SJCRH30 (cell line): ENCODE measurements around the gene MYO7B. TPM values are rescaled to one million over a fixed set of nuclear protein-coding genes. Genes with fewer than 3 reads are reported as not detected.

Experiments used
- DNase-seq, 2 experiments: peaks; one replicate each; pipeline ENCODE4 v3.0.0-alpha.2; 2015 to 2020
- H3K27ac ChIP-seq: fragments of 250-450 bp; sonication (Bioruptor Pico); 2 replicates; pipeline ENCODE4 v1.5.1; 2020; ENCODE audit warnings: mild to moderate bottlenecking, moderate library complexity
- H3K27me3 ChIP-seq: fragments of 250-450 bp; sonication (Bioruptor Pico); 2 replicates; pipeline ENCODE4 v1.5.1; 2020; ENCODE audit warnings: mild to moderate bottlenecking, moderate library complexity
- H3K36me3 ChIP-seq: fragments of 250-450 bp; sonication (Bioruptor Pico); 2 replicates; pipeline ENCODE4 v1.5.1; 2020; ENCODE audit warnings: mild to moderate bottlenecking, moderate library complexity
- H3K4me1 ChIP-seq: fragments of 250-450 bp; sonication (Bioruptor Pico); 2 replicates; pipeline ENCODE4 v1.5.1; 2020; ENCODE audit warnings: mild to moderate bottlenecking, moderate library complexity
- H3K4me3 ChIP-seq: fragments of 250-450 bp; sonication (Bioruptor Pico); 2 replicates; pipeline ENCODE4 v1.5.1; 2020; ENCODE audit warnings: mild to moderate bottlenecking, moderate library complexity
- H3K9me3 ChIP-seq: fragments of 250-450 bp; sonication (Bioruptor Pico); replicated peaks from 2 replicates; pipeline ENCODE4 v1.5.1; 2020; ENCODE audit warnings: mild to moderate bottlenecking, moderate library complexity
- total RNA-seq: library from RNA; depleted of rRNA; stranded (reverse); fragments of >200 nt; shearing (Covaris generic); gene quantifications from 2 replicates; pipeline ENCODE4 v1.2.3, GENCODE V29; 2014; rRNA removed

Gene MYO7B
- total RNA-seq, 1 experiment from 2014 or later = 3.7 TPM

GRCh38 chr2:127676906-127677305, 141.4 kb downstream of the MYO7B start:
- 0 out of 2 replicates have a peak, but pooled peaks cover 4% of the 10 kb centered on the region for H3K27me3 ChIP-seq
- no peaks in the 10 kb centered on the region for H3K9me3 ChIP-seq
- H3K4me3 ChIP-seq = no peak overlapping the region
- no peak overlapping the region for H3K27ac ChIP-seq
- peaks cover 3% of the 10 kb centered on the region; the same call in 1 of the 2 replicates for H3K4me1 ChIP-seq
- H3K36me3 ChIP-seq = no peaks in the 10 kb centered on the region
- DNase-seq = no peak

- H3K27me3 ChIP-seq = 0 out of 2 replicates have a peak, but pooled peaks cover 4% of the 10 kb centered on the region
- H3K4me1 ChIP-seq = peaks cover 12% of the 10 kb centered on the region
- H3K4me3 ChIP-seq = no peak overlapping the region
Measured at GRCh38 chr2:127678531-127678930, 143.0 kb downstream of the MYO7B start.

GRCh38 chr2:127678991-127679390, 143.5 kb downstream of the MYO7B start:
- H3K27me3 ChIP-seq = 0 out of 2 replicates have a peak, but pooled peaks cover 4% of the 10 kb centered on the region

More at GRCh38 chr2:127678531-127678930, 143.0 kb downstream of the MYO7B start:
- no peaks in the 10 kb centered on the region for H3K36me3 ChIP-seq
- H3K27ac ChIP-seq = no peak overlapping the region
- H3K9me3 ChIP-seq = no peaks in the 10 kb centered on the region
- no peak for DNase-seq

GRCh38 chr2:127679680-127680361, 144.3 kb downstream of the MYO7B start:
- H3K9me3 ChIP-seq = no peaks in the 10 kb centered on the region
- no peaks in the 10 kb centered on the region for H3K36me3 ChIP-seq
- H3K4me3 ChIP-seq = no peak overlapping the region
- H3K27ac ChIP-seq = no peak overlapping the region
- peaks cover 18% of the 10 kb centered on the region for H3K4me1 ChIP-seq
- 0 out of 2 replicates have a peak, but pooled peaks cover 4% of the 10 kb centered on the region for H3K27me3 ChIP-seq
- no peak for DNase-seq

More at GRCh38 chr2:127678991-127679390, 143.5 kb downstream of the MYO7B start:
- Histone ChIP-seq H3K4me3 (no peak overlapping the region), H3K27ac (no peak overlapping the region), H3K4me1 (peaks cover 15% of the 10 kb centered on the region), H3K9me3 (no peaks in the 10 kb centered on the region), H3K36me3 (no peaks in the 10 kb centered on the region)
- DNase-seq = no peak

- H3K4me1 ChIP-seq = peaks cover 18% of the 10 kb centered on the region
- no peak overlapping the region for H3K27ac ChIP-seq
- no peak for DNase-seq
- H3K9me3 ChIP-seq = no peaks in the 10 kb centered on the region
- H3K4me3 ChIP-seq = peak overlapping the region; percentile 53
- H3K27me3 ChIP-seq = 0 out of 2 replicates have a peak, but pooled peaks cover 4% of the 10 kb centered on the region
- H3K36me3 ChIP-seq = no peaks in the 10 kb centered on the region
Measured at GRCh38 chr2:127680706-127681287, 145.3 kb downstream of the MYO7B start.

- Histone ChIP-seq H3K4me1 (peaks cover 18% of the 10 kb centered on the region), H3K36me3 (no peaks in the 10 kb centered on the region), H3K27me3 (0 out of 2 replicates have a peak, but pooled peaks cover 4% of the 10 kb centered on the region), H3K4me3 (peak overlapping the region; percentile 53), H3K9me3 (no peaks in the 10 kb centered on the region), H3K27ac (peak overlapping the region; percentile 29; the same call in 1 of the 2 replicates)
- peak; percentile 57 to 69 for DNase-seq
Measured at GRCh38 chr2:127681288-127681804, 145.9 kb downstream of the MYO7B start.

- no peak for DNase-seq
Measured at GRCh38 chr2:127681976-127682857, 146.7 kb downstream of the MYO7B start.

GRCh38 chr2:127683056-127683455, 147.6 kb downstream of the MYO7B start:
- DNase-seq = no peak
- H3K27ac ChIP-seq = 0 out of 2 replicates have a peak overlapping the region, but pooled peaks have one; percentile 3
- H3K27me3 ChIP-seq = 0 out of 2 replicates have a peak, but pooled peaks cover 4% of the 10 kb centered on the region
- no peaks in the 10 kb centered on the region for H3K36me3 ChIP-seq
- H3K4me1 ChIP-seq = peaks cover 18% of the 10 kb centered on the region
- no peaks in the 10 kb centered on the region for H3K9me3 ChIP-seq
- no peak overlapping the region; the same call in 1 of the 2 replicates for H3K4me3 ChIP-seq

More at GRCh38 chr2:127681976-127682857, 146.7 kb downstream of the MYO7B start:
- H3K9me3 ChIP-seq = no peaks in the 10 kb centered on the region
- H3K27me3 ChIP-seq = 0 out of 2 replicates have a peak, but pooled peaks cover 4% of the 10 kb centered on the region
- H3K36me3 ChIP-seq = no peaks in the 10 kb centered on the region
- H3K27ac ChIP-seq = no peak overlapping the region
- H3K4me1 ChIP-seq = peaks cover 18% of the 10 kb centered on the region
- peak overlapping the region; percentile 53 for H3K4me3 ChIP-seq

GRCh38 chr2:127683757-127684156, 148.3 kb downstream of the MYO7B start:
- Histone ChIP-seq H3K4me1 (peaks cover 18% of the 10 kb centered on the region), H3K4me3 (peak overlapping the region; percentile 25; the same call in 1 of the 2 replicates), H3K36me3 (no peaks in the 10 kb centered on the region), H3K27me3 (no peaks in the 10 kb centered on the region), H3K27ac (0 out of 2 replicates have a peak overlapping the region, but pooled peaks have one; percentile 3), H3K9me3 (no peaks in the 10 kb centered on the region; the same call in 1 of the 2 replicates)
- peak; percentile 39 to 59 for DNase-seq

- peaks cover 18% of the 10 kb centered on the region for H3K4me1 ChIP-seq
- H3K36me3 ChIP-seq = no peaks in the 10 kb centered on the region
- DNase-seq = no peak
- no peaks in the 10 kb centered on the region for H3K27me3 ChIP-seq
- no peak overlapping the region for H3K27ac ChIP-seq
- H3K9me3 ChIP-seq = no peaks in the 10 kb centered on the region; the same call in none of the 2 replicates
- H3K4me3 ChIP-seq = no peak overlapping the region
Measured at GRCh38 chr2:127685410-127686080, 150.1 kb downstream of the MYO7B start.

Other genes starting within 250 kb of the MYO7B start
- 43.0 and 46.9 TPM in 2 replicates for gene ERCC3, start 241.5 kb upstream of the MYO7B start, total RNA-seq
- gene MAP3K2, start 147.7 kb upstream of the MYO7B start, total RNA-seq = 24.4 and 28.8 TPM in 2 replicates
- not detected in 2 replicates for gene PROC, start 117.3 kb upstream of the MYO7B start, total RNA-seq
- gene IWS1, start 9.2 kb upstream of the MYO7B start, total RNA-seq = 61.1 and 66.8 TPM in 2 replicates
- gene GPR17, start 110.5 kb downstream of the MYO7B start, total RNA-seq = 0.18 TPM in 1 of 2 replicates, not detected in the other
- 4.0 and 5.5 TPM in 2 replicates for gene LIMS2, start 139.8 kb downstream of the MYO7B start, total RNA-seq
- gene SFT2D3, start 165.8 kb downstream of the MYO7B start, total RNA-seq = 10.0 and 12.7 TPM in 2 replicates